ENCODE results near the gene HES6.

Gene HES6

DNA sequence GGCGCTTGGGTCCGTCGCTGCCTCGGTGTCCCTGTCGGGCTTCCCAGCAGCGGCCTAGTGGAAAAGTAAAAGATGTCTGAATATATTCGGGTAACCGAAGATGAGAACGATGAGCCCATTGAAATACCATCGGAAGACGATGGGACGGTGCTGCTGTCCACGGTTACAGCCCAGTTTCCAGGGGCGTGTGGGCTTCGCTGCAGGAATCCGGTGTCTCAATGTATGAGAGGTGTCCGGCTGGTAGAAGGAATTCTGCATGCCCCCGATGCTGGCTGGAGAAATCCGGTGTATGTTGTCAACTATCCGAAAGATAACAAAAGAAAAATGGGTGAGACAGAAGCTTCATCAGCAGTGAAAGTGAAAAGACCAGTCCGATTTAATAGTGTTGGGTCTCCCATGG is 8.0 kb downstream of the HES6 start:
- H3K27ac ChIP-seq (ENCODE audit: low read depth, low read length), result no peak overlapping the region
- no peak overlapping the region for H3K9ac ChIP-seq (ENCODE audit: low read length)
- TF ChIP-seq CTCF (IDR thresholded peaks at IDR 0.05; ENCODE audit: insufficient read depth, low read length, poor library complexity, severe bottlenecking) (no peak), EZH2phosphoT487 (conservative IDR thresholded peaks at IDR 0.05; ENCODE audit: low read length) (no peak)
- no peaks in the 10 kb centered on the region for H4K20me1 ChIP-seq (ENCODE audit: low read depth, low read length)
- H2AFZ ChIP-seq (ENCODE audit: low read depth, low read length, severe bottlenecking), result no peak overlapping the region
- H3K36me3 ChIP-seq (ENCODE audit: low read length), result no peaks in the 10 kb centered on the region
- H3K27me3 ChIP-seq (ENCODE audit: low read length), result no peaks in the 10 kb centered on the region
- H3K79me2 ChIP-seq (ENCODE audit: insufficient read depth, low read length), result no peaks in the 10 kb centered on the region
- H3K9me2 ChIP-seq (replicated peaks; ENCODE audit: insufficient read depth, low read length), result no peaks in the 10 kb centered on the region
- peak overlapping the region; percentile 53 for H3K4me2 ChIP-seq (ENCODE audit: low read depth, low read length, poor library complexity, severe bottlenecking)
- H3F3A ChIP-seq (ENCODE audit: insufficient read depth), result no peaks in the 10 kb centered on the region
- no peak overlapping the region for H3K4me3 ChIP-seq (ENCODE audit: insufficient read depth, low read length, poor library complexity, severe bottlenecking)
- H3K9me3 ChIP-seq (ENCODE audit: insufficient read depth, low read length), result no peaks in the 10 kb centered on the region

DNA sequence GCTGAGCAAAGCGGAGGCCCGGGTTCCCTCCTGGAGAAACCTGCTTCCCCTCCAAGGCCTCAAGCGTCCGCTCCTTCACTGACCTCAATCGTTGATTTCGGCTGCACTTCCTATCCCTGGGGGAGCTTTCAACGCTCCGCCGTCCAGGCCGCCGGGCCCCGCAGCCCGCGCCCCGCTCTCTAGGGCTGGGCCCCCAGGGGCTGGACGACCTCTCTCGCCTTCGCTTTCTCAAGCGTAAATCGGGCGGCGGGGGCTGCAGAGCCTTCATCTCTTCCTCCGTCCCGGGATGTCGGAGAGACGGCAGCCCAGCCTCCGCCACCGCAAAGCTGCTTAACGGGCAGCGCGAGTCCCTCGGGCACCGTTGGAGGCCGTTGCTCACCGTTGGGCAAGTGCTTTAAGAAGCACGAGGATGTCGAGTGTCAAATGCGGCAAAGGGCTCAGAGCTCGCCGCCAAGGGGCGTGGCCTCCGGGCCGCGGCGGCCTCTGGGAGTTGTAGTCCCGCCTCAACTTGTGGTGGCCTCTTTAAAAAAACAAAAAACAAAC is 8.5 kb downstream of the HES6 start:
- no peak overlapping the region for H3K27ac ChIP-seq (ENCODE audit: low read depth, low read length)
- peak overlapping the region; percentile 53 for H3K4me2 ChIP-seq (ENCODE audit: low read depth, low read length, poor library complexity, severe bottlenecking)
- H3K9me2 ChIP-seq (replicated peaks; ENCODE audit: insufficient read depth, low read length), result no peaks in the 10 kb centered on the region
- no peaks in the 10 kb centered on the region for H3K36me3 ChIP-seq (ENCODE audit: low read length)
- H2AFZ ChIP-seq (ENCODE audit: low read depth, low read length, severe bottlenecking), result peak overlapping the region; percentile 35
- H3F3A ChIP-seq (ENCODE audit: insufficient read depth), result no peaks in the 10 kb centered on the region
- no peaks in the 10 kb centered on the region for H4K20me1 ChIP-seq (ENCODE audit: low read depth, low read length)
- no peaks in the 10 kb centered on the region for H3K27me3 ChIP-seq (ENCODE audit: low read length)
- no peaks in the 10 kb centered on the region for H3K9me3 ChIP-seq (ENCODE audit: insufficient read depth, low read length)
- H3K9ac ChIP-seq (ENCODE audit: low read length), result peak overlapping the region; percentile 46
- no peak for TF ChIP-seq EZH2phosphoT487 (conservative IDR thresholded peaks at IDR 0.05; ENCODE audit: low read length)
- no peak for TF ChIP-seq CTCF (IDR thresholded peaks at IDR 0.05; ENCODE audit: insufficient read depth, low read length, poor library complexity, severe bottlenecking)
- H3K4me3 ChIP-seq (ENCODE audit: insufficient read depth, low read length, poor library complexity, severe bottlenecking), result peak overlapping the region; percentile 41
- H3K79me2 ChIP-seq (ENCODE audit: insufficient read depth, low read length), result no peaks in the 10 kb centered on the region

- Histone ChIP-seq H3K4me3 (ENCODE audit: insufficient read depth, low read length, poor library complexity, severe bottlenecking) (peak overlapping the region; percentile 41), H3K4me2 (ENCODE audit: low read depth, low read length, poor library complexity, severe bottlenecking) (peak overlapping the region; percentile 53), H3K27ac (ENCODE audit: low read depth, low read length) (no peak overlapping the region), H3F3A (ENCODE audit: insufficient read depth) (no peaks in the 10 kb centered on the region), H4K20me1 (ENCODE audit: low read depth, low read length) (no peaks in the 10 kb centered on the region), H3K27me3 (ENCODE audit: low read length) (no peaks in the 10 kb centered on the region), H3K36me3 (ENCODE audit: low read length) (no peaks in the 10 kb centered on the region), H2AFZ (ENCODE audit: low read depth, low read length, severe bottlenecking) (no peak overlapping the region), H3K9me3 (ENCODE audit: insufficient read depth, low read length) (no peaks in the 10 kb centered on the region), H3K9ac (ENCODE audit: low read length) (0 out of 2 replicates have a peak overlapping the region, but pooled peaks have one; percentile 46), H3K79me2 (ENCODE audit: insufficient read depth, low read length) (no peaks in the 10 kb centered on the region), H3K9me2 (replicated peaks; ENCODE audit: insufficient read depth, low read length) (no peaks in the 10 kb centered on the region)
- TF ChIP-seq EZH2phosphoT487 (conservative IDR thresholded peaks at IDR 0.05; ENCODE audit: low read length) (no peak), CTCF (IDR thresholded peaks at IDR 0.05; ENCODE audit: insufficient read depth, low read length, poor library complexity, severe bottlenecking) (no peak)
Observed at GRCh38 chr2:238230699-238231098, 9.1 kb downstream of the HES6 start.
